Prostate gland (tissue), 2 donors: ENCODE data around the gene BIK. TPM values are rescaled to one million over a fixed set of nuclear protein-coding genes. Genes with fewer than 3 reads are reported as not detected.

Experiments
- DNase-seq: peaks from one replicate; pipeline ENCODE4 v3.0.0-alpha.2; 2019; ENCODE audit warnings: low spot score
- H3K27ac ChIP-seq, 2 donors: fragments of 200-600 bp; sonication (generic); 2 replicates each; pipeline ENCODE4 v1.5.1; 2017 to 2019
- H3K27me3 ChIP-seq: fragments of 200-600 bp; sonication (generic); replicated peaks from 2 replicates; pipeline ENCODE4 v1.5.1; 2019; ENCODE audit not compliant: insufficient read depth
- H3K36me3 ChIP-seq, 2 donors: fragments of 200-600 bp; sonication (generic); 1 replicate in 1 of 2; 2 replicates in 1 of 2; pipeline versions ENCODE4 v1.5.1 to v1.8.1; 2017 to 2019
- H3K4me1 ChIP-seq: fragments of 200-600 bp; sonication (generic); replicated peaks from 2 replicates; pipeline ENCODE4 v1.5.1; 2019
- H3K4me3 ChIP-seq, 2 donors: fragments of 200-600 bp; sonication (generic); 2 replicates each; pipeline ENCODE4 v1.5.1; 2017 to 2019
- H3K9me3 ChIP-seq: fragments of 200-600 bp; sonication (generic); 2 replicates; pipeline ENCODE4 v1.5.1; 2017
- POLR2A ChIP-seq: fragments of 450-650 bp; IDR thresholded peaks from one replicate; pipeline ENCODE4 v1.6.1; 2016; ENCODE audit warnings: antibody characterized with exemption, mild to moderate bottlenecking
- POLR2AphosphoS5 ChIP-seq: sonication (generic); formaldehyde crosslinking; IDR thresholded peaks from one replicate; pipeline ENCODE4 v1.6.1; 2017; ENCODE audit warnings: antibody characterized with exemption
- WGBS: methylation state at CpG from one replicate; pipeline ENCODE4 v1.1.5; 2018; 5-methylcytosine and 5-hydroxymethylcytosine counted together
- intact Hi-C: fragments of 100-400 bp; cut with DNase I; formaldehyde crosslinking; loops from one replicate; pipeline ENCODE4 v1.14.2; 2022
- total RNA-seq, 2 donors: library from RNA; depleted of rRNA; stranded (reverse); fragments of >200 nt; gene quantifications; one replicate each; pipeline ENCODE4 v1.1.0, GENCODE V29; 2016
- TF ChIP-seq, protein P1 (sequence below), 4 experiments: fragments of 200-600 bp in 2 of 4; fragments of 450-650 bp in 2 of 4; sonication (generic) in 2 of 4; IDR thresholded peaks; 1 replicate in 3 of 4; 2 replicates in 1 of 4; pipeline ENCODE4 v1.5.1; 2016 to 2019; ENCODE audit warnings: antibody characterized with exemption in 4 of 4, mild to moderate bottlenecking in 2 of 4, moderate library complexity in 2 of 4

The BIK gene
- total RNA-seq, 2 donors from 2014 or later, result 22.1 to 68.4 TPM

DNA sequence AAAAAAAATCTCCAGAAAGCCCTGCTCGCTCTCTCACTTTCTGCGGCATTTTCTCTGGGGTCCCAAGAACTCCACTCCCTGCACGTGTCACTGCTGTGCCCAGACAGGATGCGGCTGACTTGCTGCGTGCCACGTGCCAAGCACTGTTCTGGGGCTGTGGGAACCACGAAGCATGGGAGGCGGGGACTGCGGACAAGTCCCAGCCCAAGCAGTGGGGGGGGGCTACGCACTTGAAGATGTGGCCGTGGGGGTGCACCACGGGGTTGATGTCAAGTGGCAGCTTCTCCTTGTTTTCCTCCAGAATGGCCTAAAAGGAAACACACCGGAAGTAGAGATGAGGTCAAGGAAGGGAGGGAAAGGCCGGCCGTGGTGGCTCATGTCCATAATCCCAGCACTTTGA lies 65.5 kb downstream of the BIK start:
- Histone ChIP-seq H3K9me3 (no peaks in the 10 kb centered on the region), H3K4me1 (no peaks in the 10 kb centered on the region), H3K27ac (no peak overlapping the region), H3K4me3 (no peak overlapping the region), H3K36me3 (peaks cover 9 to 17% of the 10 kb centered on the region in 2 donors), H3K27me3 (no peaks in the 10 kb centered on the region)
- DNase-seq, result no peak
- intact Hi-C loops, result no loop called here
- 82% methylated on average over 12 of the region's 15 CpGs for WGBS
- no peak for TF ChIP-seq POLR2AphosphoS5
- TF ChIP-seq POLR2A, result no peak
- TF ChIP-seq, protein P1, sequence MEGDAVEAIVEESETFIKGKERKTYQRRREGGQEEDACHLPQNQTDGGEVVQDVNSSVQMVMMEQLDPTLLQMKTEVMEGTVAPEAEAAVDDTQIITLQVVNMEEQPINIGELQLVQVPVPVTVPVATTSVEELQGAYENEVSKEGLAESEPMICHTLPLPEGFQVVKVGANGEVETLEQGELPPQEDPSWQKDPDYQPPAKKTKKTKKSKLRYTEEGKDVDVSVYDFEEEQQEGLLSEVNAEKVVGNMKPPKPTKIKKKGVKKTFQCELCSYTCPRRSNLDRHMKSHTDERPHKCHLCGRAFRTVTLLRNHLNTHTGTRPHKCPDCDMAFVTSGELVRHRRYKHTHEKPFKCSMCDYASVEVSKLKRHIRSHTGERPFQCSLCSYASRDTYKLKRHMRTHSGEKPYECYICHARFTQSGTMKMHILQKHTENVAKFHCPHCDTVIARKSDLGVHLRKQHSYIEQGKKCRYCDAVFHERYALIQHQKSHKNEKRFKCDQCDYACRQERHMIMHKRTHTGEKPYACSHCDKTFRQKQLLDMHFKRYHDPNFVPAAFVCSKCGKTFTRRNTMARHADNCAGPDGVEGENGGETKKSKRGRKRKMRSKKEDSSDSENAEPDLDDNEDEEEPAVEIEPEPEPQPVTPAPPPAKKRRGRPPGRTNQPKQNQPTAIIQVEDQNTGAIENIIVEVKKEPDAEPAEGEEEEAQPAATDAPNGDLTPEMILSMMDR (IDR thresholded peaks at IDR 0.05), result no peak

- WGBS, result 87% methylated on average over 7 of the region's 7 CpGs
- H3K27ac ChIP-seq, result no peak overlapping the region
- peaks cover 9 to 11% of the 10 kb centered on the region in 2 donors for H3K36me3 ChIP-seq
- H3K4me3 ChIP-seq, result no peak overlapping the region
- H3K4me1 ChIP-seq, result no peaks in the 10 kb centered on the region
- no peaks in the 10 kb centered on the region for H3K27me3 ChIP-seq
- TF ChIP-seq POLR2AphosphoS5, result no peak
- intact Hi-C loops, result no loop called here
- H3K9me3 ChIP-seq, result no peaks in the 10 kb centered on the region
- DNase-seq, result no peak
Measured at GRCh38 chr22:43177479-43177878, 66.9 kb downstream of the BIK start.

Other genes with a start within 250 kb of the BIK start
- gene PACSIN2, start 95.6 kb upstream of the BIK start, total RNA-seq, result 10 to 100 TPM; 78.0 to 87.1 TPM
- 10 to 100 TPM in 1 of 2 donors, 1 to 10 TPM in 1; 8.8 to 22.3 TPM for gene TTLL1, start 21.4 kb upstream of the BIK start, total RNA-seq
- gene MCAT, start 32.6 kb downstream of the BIK start, total RNA-seq, result 10 to 100 TPM; 39.1 to 39.9 TPM
- 100 to 1,000 TPM; 238 to 575 TPM for gene TSPO, start 40.8 kb downstream of the BIK start, total RNA-seq
- 100 to 1,000 TPM in 1 of 2 donors, 10 to 100 TPM in 1; 62.5 to 118 TPM for gene TTLL12, start 76.4 kb downstream of the BIK start, total RNA-seq
- 10 to 100 TPM in 1 of 2 donors, under 1 TPM in 1; 0.68 to 23.5 TPM for gene SCUBE1, start 232.6 kb downstream of the BIK start, total RNA-seq